Loucy (cell line): ENCODE results near the gene USP6.
"Not testable (repeated sequence)": the region's sequence is repeated elsewhere in the genome, so short reads cannot be mapped to it uniquely, and the experiment has no call there.

Experiments used
- H2AFZ ChIP-seq: fragments of 200-600 bp; sonication (generic); 2 replicates; pipeline ENCODE4 v1.6.0; 2016; ENCODE audit warnings: antibody characterized with exemption, mild to moderate bottlenecking, low read length, moderate library complexity
- H3F3A ChIP-seq: fragments of 200-600 bp; 2 replicates; pipeline ENCODE4 v1.6.0; 2016; ENCODE audit warnings: antibody characterized with exemption, low read depth, mild to moderate bottlenecking
- H3K27me3 ChIP-seq: fragments of 200-600 bp; sonication (generic); 2 replicates; pipeline ENCODE4 v1.6.1; 2014; ENCODE audit warnings: low read length, mild to moderate bottlenecking; ENCODE audit not compliant: insufficient read depth, poor library complexity, severe bottlenecking
- H3K36me3 ChIP-seq: fragments of 200-600 bp; sonication (generic); 2 replicates; pipeline ENCODE4 v1.6.1; 2016; ENCODE audit warnings: low read length; ENCODE audit not compliant: insufficient read depth
- H3K4me1 ChIP-seq: fragments of 200-600 bp; sonication (generic); 2 replicates; pipeline ENCODE4 v1.5.1; 2014; ENCODE audit warnings: low read length, mild to moderate bottlenecking; ENCODE audit not compliant: insufficient read depth, poor library complexity, severe bottlenecking
- H3K4me2 ChIP-seq: fragments of 200-600 bp; sonication (generic); 2 replicates; pipeline ENCODE4 v1.6.0; 2014; ENCODE audit warnings: antibody characterized with exemption, low read length, low read depth, mild to moderate bottlenecking; ENCODE audit not compliant: poor library complexity, severe bottlenecking
- H3K4me3 ChIP-seq: fragments of 200-600 bp; sonication (generic); 2 replicates; pipeline ENCODE4 v1.5.1; 2014; ENCODE audit warnings: low read length, mild to moderate bottlenecking, mixed read lengths; ENCODE audit not compliant: poor library complexity, severe bottlenecking
- H3K79me2 ChIP-seq: fragments of 200-600 bp; sonication (generic); 2 replicates; pipeline ENCODE4 v1.6.1; 2014; ENCODE audit warnings: low read length; ENCODE audit not compliant: insufficient read depth
- H3K9ac ChIP-seq: fragments of 200-600 bp; sonication (generic); 2 replicates; pipeline ENCODE4 v1.6.0; 2014; ENCODE audit warnings: mild to moderate bottlenecking, low read depth, low read length, moderate library complexity; ENCODE audit not compliant: poor library complexity, severe bottlenecking
- H3K9me2 ChIP-seq: fragments of 200-600 bp; sonication (generic); replicated peaks from 2 replicates; pipeline ENCODE4 v1.6.1; 2016; ENCODE audit warnings: low read depth, low read length, mixed read lengths
- H3K9me3 ChIP-seq: fragments of 200-600 bp; sonication (generic); 2 replicates; pipeline ENCODE4 v1.6.1; 2014; ENCODE audit warnings: mild to moderate bottlenecking, antibody characterized with exemption, low read length, low read depth; ENCODE audit not compliant: insufficient read depth
- H4K20me1 ChIP-seq: fragments of 200-600 bp; sonication (generic); 2 replicates; pipeline ENCODE4 v1.6.0; 2014; ENCODE audit warnings: antibody characterized with exemption, low read length, mild to moderate bottlenecking; ENCODE audit not compliant: insufficient read depth, poor library complexity, severe bottlenecking
- CTCF ChIP-seq: fragments of 200-600 bp; sonication (generic); conservative IDR thresholded peaks from 2 replicates; pipeline ENCODE4 v1.5.1; 2014; ENCODE audit warnings: mild to moderate bottlenecking, antibody characterized with exemption, low read length
- EZH2phosphoT487 ChIP-seq: fragments of 200-600 bp; IDR thresholded peaks from 2 replicates; pipeline ENCODE4 v1.6.1; 2018; ENCODE audit warnings: antibody characterized with exemption, mild to moderate bottlenecking, moderate library complexity, borderline replicate concordance

Gene USP6

DNA sequence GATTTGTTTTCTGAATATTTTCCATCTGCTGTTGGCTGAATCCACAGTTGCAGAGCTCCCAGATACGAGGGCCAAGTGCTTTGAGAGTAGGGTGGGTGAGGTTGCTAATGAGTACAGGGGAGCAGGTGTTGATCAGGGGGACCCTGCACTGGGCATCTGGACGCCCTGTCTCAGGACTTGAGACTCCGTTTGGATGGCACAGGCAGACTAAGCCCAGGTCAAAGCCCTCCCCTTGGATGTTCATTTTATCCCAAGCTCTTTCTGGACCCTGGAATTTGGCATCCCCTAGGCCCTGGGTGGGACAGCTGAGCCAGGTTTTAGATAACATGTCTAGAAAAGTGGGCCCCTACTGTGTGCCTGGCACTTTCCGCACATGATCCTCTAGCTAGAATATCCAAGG lies 12.1 kb downstream of the USP6 start:
- TF ChIP-seq EZH2phosphoT487 (no peak), CTCF (no peak)
- Histone ChIP-seq H3K4me1 (no peaks in the 10 kb centered on the region), H3K9ac (no peak overlapping the region), H3K36me3 (no peaks in the 10 kb centered on the region), H3K27me3 (no peaks in the 10 kb centered on the region), H3K4me2 (no peak overlapping the region), H2AFZ (no peak overlapping the region), H3K79me2 (no peaks in the 10 kb centered on the region), H3K9me3 (no peaks in the 10 kb centered on the region), H3K4me3 (no peak overlapping the region), H4K20me1 (no peaks in the 10 kb centered on the region), H3F3A (no peaks in the 10 kb centered on the region), H3K9me2 (no peaks in the 10 kb centered on the region)

- not testable (repeated sequence) for H3K27me3 ChIP-seq, H2AFZ ChIP-seq, H3K79me2 ChIP-seq, H3K9me3 ChIP-seq, H3K4me1 ChIP-seq, H3K9me2 ChIP-seq, H3F3A ChIP-seq, H3K4me2 ChIP-seq, H4K20me1 ChIP-seq, H3K36me3 ChIP-seq, H3K4me3 ChIP-seq, H3K9ac ChIP-seq
Measured at GRCh38 chr17:5128387-5128786, 12.6 kb downstream of the USP6 start.

- Histone ChIP-seq H3K4me1 (no peaks in the 10 kb centered on the region), H3K27me3 (no peaks in the 10 kb centered on the region), H3F3A (no peaks in the 10 kb centered on the region), H2AFZ (no peak overlapping the region), H3K9me2 (no peaks in the 10 kb centered on the region), H4K20me1 (no peaks in the 10 kb centered on the region), H3K79me2 (no peaks in the 10 kb centered on the region), H3K36me3 (no peaks in the 10 kb centered on the region), H3K4me3 (no peak overlapping the region), H3K9ac (no peak overlapping the region), H3K4me2 (no peak overlapping the region), H3K9me3 (no peaks in the 10 kb centered on the region)
- TF ChIP-seq EZH2phosphoT487: no peak
- TF ChIP-seq CTCF: no peak
Measured at GRCh38 chr17:5128905-5129535, 13.2 kb downstream of the USP6 start.

GRCh38 chr17:5129770-5130169 lies 13.9 kb downstream of the USP6 start:
- not testable (repeated sequence) for H4K20me1 ChIP-seq, H3K4me2 ChIP-seq, H2AFZ ChIP-seq, H3F3A ChIP-seq, H3K27me3 ChIP-seq, H3K9me3 ChIP-seq, H3K36me3 ChIP-seq, H3K9ac ChIP-seq, H3K4me1 ChIP-seq, H3K4me3 ChIP-seq, H3K9me2 ChIP-seq, H3K79me2 ChIP-seq

DNA sequence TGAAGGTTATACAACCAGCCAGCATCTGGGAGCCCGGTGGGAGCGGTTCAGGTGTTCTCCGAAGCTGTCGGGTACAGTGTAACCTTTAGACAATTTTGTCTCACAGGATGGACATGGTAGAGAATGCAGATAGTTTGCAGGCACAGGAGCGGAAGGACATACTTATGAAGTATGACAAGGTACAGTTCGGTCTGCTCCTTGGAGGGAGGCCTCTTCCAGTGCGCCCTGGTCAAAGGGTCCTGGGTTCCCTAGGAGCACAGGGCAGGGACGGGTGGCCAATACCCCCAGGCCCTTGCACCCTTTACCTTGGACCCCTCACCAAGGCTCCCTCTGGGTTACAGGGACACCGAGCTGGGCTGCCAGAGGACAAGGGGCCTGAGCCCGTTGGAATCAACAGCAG lies 14.4 kb downstream of the USP6 start:
- H3K9me2 ChIP-seq, H4K20me1 ChIP-seq, H3K9ac ChIP-seq, H3F3A ChIP-seq, H3K4me1 ChIP-seq, H3K9me3 ChIP-seq, H3K27me3 ChIP-seq, H2AFZ ChIP-seq, H3K4me2 ChIP-seq, H3K36me3 ChIP-seq, H3K4me3 ChIP-seq, H3K79me2 ChIP-seq: not testable (repeated sequence)

GRCh38 chr17:5130687-5131086 lies 14.9 kb downstream of the USP6 start:
- not testable (repeated sequence) for H3K9me2 ChIP-seq, H3K79me2 ChIP-seq, H3K4me2 ChIP-seq, H3K4me1 ChIP-seq, H3K36me3 ChIP-seq, H2AFZ ChIP-seq, H3K27me3 ChIP-seq, H4K20me1 ChIP-seq, H3K4me3 ChIP-seq, H3K9ac ChIP-seq, H3F3A ChIP-seq, H3K9me3 ChIP-seq
